WTC11 (cell line): ENCODE data around the gene SAPCD2. TPM values are rescaled to one million over a fixed set of nuclear protein-coding genes. Genes with fewer than 3 reads are reported as not detected.

Source experiments
- GABPB1 ChIP-seq: sonication (generic); formaldehyde crosslinking; IDR thresholded peaks from 2 replicates; pipeline ENCODE4 v1.8.1; 2023; ENCODE audit warnings: mild to moderate bottlenecking, missing genetic modification reagents
- KAT7 ChIP-seq: sonication (generic); formaldehyde crosslinking; IDR thresholded peaks from 2 replicates; pipeline ENCODE4 v1.8.1; 2023; ENCODE audit warnings: missing genetic modification reagents, mild to moderate bottlenecking, borderline replicate concordance
- TEAD1 ChIP-seq: sonication (generic); formaldehyde crosslinking; IDR thresholded peaks from 2 replicates; pipeline ENCODE4 v1.8.0; 2022; ENCODE audit warnings: mild to moderate bottlenecking, missing genetic modification reagents
- TP53 ChIP-seq: sonication (generic); formaldehyde crosslinking; IDR thresholded peaks from 2 replicates; pipeline ENCODE4 v1.8.1; 2023; ENCODE audit warnings: mild to moderate bottlenecking, missing genetic modification reagents
- total RNA-seq: library from RNA; stranded (reverse); gene quantifications from 3 replicates; pipeline ENCODE4 v1.2.3, GENCODE V29; 2021
- TF ChIP-seq, protein P1 (sequence below): sonication (generic); formaldehyde crosslinking; IDR thresholded peaks from 2 replicates; pipeline ENCODE4 v1.8.1; 2022; ENCODE audit warnings: mild to moderate bottlenecking, missing genetic modification reagents, moderate library complexity, borderline replicate concordance
- TF ChIP-seq, protein P2 (sequence below): sonication (generic); formaldehyde crosslinking; IDR thresholded peaks from 2 replicates; pipeline ENCODE4 v1.8.0; 2023; ENCODE audit warnings: mild to moderate bottlenecking, missing genetic modification reagents
- TF ChIP-seq, protein P3 (sequence below): sonication (generic); formaldehyde crosslinking; IDR thresholded peaks from 2 replicates; pipeline ENCODE4 v1.8.1; 2022; ENCODE audit warnings: missing genetic modification reagents, borderline replicate concordance
- TF ChIP-seq, protein P4 (sequence below): sonication (generic); formaldehyde crosslinking; IDR thresholded peaks from 2 replicates; pipeline ENCODE4 v1.8.0; 2023; ENCODE audit warnings: missing genetic modification reagents, mild to moderate bottlenecking, borderline replicate concordance
- TF ChIP-seq, protein P5 (sequence below): sonication (generic); formaldehyde crosslinking; IDR thresholded peaks from 2 replicates; pipeline ENCODE4 v1.8.1; 2023; ENCODE audit warnings: mild to moderate bottlenecking, missing genetic modification reagents
- TF ChIP-seq, protein P6 (sequence below): sonication (generic); formaldehyde crosslinking; IDR thresholded peaks from 2 replicates; pipeline ENCODE4 v1.8.0; 2022; ENCODE audit warnings: mild to moderate bottlenecking, missing genetic modification reagents

Gene SAPCD2
- total RNA-seq, 1 experiment from 2014 or later: 67.0 TPM

DNA sequence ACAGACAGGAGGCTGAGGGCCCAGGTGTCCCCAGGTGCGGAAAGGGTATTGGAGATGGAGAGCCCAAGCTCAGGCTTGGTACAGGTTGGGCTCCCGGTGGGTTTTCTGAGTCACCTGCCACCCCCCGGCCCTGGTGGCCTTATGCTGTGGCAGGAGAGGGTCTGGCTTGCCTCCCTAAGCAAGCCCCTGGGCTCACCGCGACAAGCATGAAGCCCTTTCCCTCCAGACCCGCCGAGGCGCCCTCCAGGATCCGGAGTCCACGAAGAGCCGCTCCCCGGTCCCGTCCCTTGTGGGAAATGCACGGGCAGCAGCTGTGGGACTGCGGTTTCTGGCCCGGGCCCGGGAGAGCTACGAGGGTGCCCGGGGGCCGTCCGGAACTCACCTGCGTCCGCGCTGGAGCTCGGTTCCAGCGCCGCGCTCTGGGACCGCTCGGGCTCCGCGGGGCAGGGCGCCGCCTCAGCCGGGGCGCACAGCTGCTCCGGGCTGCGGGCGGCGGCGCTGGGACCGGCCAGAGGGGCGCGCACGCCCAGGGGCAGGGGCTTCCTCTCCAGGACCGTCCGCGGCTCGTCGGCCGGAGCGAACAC lies 757 bp downstream of the SAPCD2 start (continued):
- TF ChIP-seq, protein P1, sequence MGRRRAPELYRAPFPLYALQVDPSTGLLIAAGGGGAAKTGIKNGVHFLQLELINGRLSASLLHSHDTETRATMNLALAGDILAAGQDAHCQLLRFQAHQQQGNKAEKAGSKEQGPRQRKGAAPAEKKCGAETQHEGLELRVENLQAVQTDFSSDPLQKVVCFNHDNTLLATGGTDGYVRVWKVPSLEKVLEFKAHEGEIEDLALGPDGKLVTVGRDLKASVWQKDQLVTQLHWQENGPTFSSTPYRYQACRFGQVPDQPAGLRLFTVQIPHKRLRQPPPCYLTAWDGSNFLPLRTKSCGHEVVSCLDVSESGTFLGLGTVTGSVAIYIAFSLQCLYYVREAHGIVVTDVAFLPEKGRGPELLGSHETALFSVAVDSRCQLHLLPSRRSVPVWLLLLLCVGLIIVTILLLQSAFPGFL: no peak
- TF ChIP-seq GABPB1 (CRISPR knock-in tag) (no peak), TP53 (CRISPR knock-in tag) (no peak), TEAD1 (CRISPR knock-in tag) (no peak), KAT7 (CRISPR knock-in tag) (no peak)
- TF ChIP-seq, protein P2, sequence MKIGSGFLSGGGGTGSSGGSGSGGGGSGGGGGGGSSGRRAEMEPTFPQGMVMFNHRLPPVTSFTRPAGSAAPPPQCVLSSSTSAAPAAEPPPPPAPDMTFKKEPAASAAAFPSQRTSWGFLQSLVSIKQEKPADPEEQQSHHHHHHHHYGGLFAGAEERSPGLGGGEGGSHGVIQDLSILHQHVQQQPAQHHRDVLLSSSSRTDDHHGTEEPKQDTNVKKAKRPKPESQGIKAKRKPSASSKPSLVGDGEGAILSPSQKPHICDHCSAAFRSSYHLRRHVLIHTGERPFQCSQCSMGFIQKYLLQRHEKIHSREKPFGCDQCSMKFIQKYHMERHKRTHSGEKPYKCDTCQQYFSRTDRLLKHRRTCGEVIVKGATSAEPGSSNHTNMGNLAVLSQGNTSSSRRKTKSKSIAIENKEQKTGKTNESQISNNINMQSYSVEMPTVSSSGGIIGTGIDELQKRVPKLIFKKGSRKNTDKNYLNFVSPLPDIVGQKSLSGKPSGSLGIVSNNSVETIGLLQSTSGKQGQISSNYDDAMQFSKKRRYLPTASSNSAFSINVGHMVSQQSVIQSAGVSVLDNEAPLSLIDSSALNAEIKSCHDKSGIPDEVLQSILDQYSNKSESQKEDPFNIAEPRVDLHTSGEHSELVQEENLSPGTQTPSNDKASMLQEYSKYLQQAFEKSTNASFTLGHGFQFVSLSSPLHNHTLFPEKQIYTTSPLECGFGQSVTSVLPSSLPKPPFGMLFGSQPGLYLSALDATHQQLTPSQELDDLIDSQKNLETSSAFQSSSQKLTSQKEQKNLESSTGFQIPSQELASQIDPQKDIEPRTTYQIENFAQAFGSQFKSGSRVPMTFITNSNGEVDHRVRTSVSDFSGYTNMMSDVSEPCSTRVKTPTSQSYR (CRISPR knock-in tag): no peak
- TF ChIP-seq, protein P3, sequence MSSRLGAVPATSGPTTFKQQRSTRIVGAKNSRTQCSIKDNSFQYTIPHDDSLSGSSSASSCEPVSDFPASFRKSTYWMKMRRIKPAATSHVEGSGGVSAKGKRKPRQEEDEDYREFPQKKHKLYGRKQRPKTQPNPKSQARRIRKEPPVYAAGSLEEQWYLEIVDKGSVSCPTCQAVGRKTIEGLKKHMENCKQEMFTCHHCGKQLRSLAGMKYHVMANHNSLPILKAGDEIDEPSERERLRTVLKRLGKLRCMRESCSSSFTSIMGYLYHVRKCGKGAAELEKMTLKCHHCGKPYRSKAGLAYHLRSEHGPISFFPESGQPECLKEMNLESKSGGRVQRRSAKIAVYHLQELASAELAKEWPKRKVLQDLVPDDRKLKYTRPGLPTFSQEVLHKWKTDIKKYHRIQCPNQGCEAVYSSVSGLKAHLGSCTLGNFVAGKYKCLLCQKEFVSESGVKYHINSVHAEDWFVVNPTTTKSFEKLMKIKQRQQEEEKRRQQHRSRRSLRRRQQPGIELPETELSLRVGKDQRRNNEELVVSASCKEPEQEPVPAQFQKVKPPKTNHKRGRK (CRISPR knock-in tag): no peak
- TF ChIP-seq, protein P4, sequence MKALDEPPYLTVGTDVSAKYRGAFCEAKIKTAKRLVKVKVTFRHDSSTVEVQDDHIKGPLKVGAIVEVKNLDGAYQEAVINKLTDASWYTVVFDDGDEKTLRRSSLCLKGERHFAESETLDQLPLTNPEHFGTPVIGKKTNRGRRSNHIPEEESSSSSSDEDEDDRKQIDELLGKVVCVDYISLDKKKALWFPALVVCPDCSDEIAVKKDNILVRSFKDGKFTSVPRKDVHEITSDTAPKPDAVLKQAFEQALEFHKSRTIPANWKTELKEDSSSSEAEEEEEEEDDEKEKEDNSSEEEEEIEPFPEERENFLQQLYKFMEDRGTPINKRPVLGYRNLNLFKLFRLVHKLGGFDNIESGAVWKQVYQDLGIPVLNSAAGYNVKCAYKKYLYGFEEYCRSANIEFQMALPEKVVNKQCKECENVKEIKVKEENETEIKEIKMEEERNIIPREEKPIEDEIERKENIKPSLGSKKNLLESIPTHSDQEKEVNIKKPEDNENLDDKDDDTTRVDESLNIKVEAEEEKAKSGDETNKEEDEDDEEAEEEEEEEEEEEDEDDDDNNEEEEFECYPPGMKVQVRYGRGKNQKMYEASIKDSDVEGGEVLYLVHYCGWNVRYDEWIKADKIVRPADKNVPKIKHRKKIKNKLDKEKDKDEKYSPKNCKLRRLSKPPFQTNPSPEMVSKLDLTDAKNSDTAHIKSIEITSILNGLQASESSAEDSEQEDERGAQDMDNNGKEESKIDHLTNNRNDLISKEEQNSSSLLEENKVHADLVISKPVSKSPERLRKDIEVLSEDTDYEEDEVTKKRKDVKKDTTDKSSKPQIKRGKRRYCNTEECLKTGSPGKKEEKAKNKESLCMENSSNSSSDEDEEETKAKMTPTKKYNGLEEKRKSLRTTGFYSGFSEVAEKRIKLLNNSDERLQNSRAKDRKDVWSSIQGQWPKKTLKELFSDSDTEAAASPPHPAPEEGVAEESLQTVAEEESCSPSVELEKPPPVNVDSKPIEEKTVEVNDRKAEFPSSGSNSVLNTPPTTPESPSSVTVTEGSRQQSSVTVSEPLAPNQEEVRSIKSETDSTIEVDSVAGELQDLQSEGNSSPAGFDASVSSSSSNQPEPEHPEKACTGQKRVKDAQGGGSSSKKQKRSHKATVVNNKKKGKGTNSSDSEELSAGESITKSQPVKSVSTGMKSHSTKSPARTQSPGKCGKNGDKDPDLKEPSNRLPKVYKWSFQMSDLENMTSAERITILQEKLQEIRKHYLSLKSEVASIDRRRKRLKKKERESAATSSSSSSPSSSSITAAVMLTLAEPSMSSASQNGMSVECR (CRISPR knock-in tag): no peak
- TF ChIP-seq, protein P5, sequence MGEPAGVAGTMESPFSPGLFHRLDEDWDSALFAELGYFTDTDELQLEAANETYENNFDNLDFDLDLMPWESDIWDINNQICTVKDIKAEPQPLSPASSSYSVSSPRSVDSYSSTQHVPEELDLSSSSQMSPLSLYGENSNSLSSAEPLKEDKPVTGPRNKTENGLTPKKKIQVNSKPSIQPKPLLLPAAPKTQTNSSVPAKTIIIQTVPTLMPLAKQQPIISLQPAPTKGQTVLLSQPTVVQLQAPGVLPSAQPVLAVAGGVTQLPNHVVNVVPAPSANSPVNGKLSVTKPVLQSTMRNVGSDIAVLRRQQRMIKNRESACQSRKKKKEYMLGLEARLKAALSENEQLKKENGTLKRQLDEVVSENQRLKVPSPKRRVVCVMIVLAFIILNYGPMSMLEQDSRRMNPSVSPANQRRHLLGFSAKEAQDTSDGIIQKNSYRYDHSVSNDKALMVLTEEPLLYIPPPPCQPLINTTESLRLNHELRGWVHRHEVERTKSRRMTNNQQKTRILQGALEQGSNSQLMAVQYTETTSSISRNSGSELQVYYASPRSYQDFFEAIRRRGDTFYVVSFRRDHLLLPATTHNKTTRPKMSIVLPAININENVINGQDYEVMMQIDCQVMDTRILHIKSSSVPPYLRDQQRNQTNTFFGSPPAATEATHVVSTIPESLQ (CRISPR knock-in tag): no peak
- TF ChIP-seq, protein P6, sequence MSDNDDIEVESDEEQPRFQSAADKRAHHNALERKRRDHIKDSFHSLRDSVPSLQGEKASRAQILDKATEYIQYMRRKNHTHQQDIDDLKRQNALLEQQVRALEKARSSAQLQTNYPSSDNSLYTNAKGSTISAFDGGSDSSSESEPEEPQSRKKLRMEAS (CRISPR knock-in tag): no peak
